Kidney epithelial cell (primary cell): ENCODE results near the gene SUMO1. TPM values are rescaled to one million over a fixed set of nuclear protein-coding genes. Genes with fewer than 3 reads are reported as not detected.

Experiments used
- DNase-seq: peaks from one replicate; pipeline ENCODE4 v3.0.0-alpha.2; 2010; ENCODE audit warnings: low read depth
- H3K27me3 ChIP-seq: 2 replicates; pipeline ENCODE4 v1.6.0; 2011; ENCODE audit warnings: low read length; ENCODE audit not compliant: control insufficient read depth, insufficient read depth
- H3K36me3 ChIP-seq: 2 replicates; pipeline ENCODE4 v1.5.1; 2011; ENCODE audit warnings: low read length; ENCODE audit not compliant: control insufficient read depth, insufficient read depth
- H3K4me3 ChIP-seq: 2 replicates; pipeline ENCODE4 v1.5.1; 2011; ENCODE audit warnings: low read depth, mild to moderate bottlenecking, control low read depth, low read length
- total RNA-seq: library from RNA; depleted of rRNA; stranded (reverse); fragments of >200 nt; gene quantifications from 2 replicates; pipeline ENCODE4 v1.2.3, GENCODE V29; 2015
- TF ChIP-seq, protein P1 (sequence below): IDR thresholded peaks from 2 replicates; pipeline ENCODE4 v1.5.1; 2011; ENCODE audit warnings: mild to moderate bottlenecking, moderate library complexity, low read length, control low read depth, inconsistent platforms; ENCODE audit not compliant: insufficient read depth, poor library complexity, severe bottlenecking

SUMO1 gene
- total RNA-seq, 1 donor from 2014 or later: 89.9 TPM

DNA sequence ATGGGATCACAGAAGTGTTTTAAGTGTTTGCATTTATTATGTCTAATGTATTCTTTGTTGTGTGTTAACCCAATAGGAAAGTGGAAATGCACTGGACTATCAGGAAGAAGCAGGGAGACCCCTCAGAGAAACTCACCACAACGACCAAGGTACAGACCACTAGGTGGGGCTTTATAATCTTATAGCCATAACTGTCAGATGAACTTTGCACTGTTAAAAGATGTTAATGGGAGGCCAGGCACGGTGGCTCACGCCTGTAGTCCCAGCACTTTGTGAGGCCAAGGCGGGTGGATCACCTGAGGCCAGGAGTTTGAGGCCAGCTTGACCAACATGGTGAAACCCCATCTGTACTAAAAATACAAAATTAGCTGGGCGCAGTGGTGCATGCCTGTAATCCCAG, 73.2 kb downstream of the SUMO1 start:
- H3K36me3 ChIP-seq: no peaks in the 10 kb centered on the region
- no peak overlapping the region for H3K4me3 ChIP-seq
- no peak for DNase-seq
- TF ChIP-seq, protein P1, sequence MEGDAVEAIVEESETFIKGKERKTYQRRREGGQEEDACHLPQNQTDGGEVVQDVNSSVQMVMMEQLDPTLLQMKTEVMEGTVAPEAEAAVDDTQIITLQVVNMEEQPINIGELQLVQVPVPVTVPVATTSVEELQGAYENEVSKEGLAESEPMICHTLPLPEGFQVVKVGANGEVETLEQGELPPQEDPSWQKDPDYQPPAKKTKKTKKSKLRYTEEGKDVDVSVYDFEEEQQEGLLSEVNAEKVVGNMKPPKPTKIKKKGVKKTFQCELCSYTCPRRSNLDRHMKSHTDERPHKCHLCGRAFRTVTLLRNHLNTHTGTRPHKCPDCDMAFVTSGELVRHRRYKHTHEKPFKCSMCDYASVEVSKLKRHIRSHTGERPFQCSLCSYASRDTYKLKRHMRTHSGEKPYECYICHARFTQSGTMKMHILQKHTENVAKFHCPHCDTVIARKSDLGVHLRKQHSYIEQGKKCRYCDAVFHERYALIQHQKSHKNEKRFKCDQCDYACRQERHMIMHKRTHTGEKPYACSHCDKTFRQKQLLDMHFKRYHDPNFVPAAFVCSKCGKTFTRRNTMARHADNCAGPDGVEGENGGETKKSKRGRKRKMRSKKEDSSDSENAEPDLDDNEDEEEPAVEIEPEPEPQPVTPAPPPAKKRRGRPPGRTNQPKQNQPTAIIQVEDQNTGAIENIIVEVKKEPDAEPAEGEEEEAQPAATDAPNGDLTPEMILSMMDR: no peak
- no peaks in the 10 kb centered on the region for H3K27me3 ChIP-seq

DNA sequence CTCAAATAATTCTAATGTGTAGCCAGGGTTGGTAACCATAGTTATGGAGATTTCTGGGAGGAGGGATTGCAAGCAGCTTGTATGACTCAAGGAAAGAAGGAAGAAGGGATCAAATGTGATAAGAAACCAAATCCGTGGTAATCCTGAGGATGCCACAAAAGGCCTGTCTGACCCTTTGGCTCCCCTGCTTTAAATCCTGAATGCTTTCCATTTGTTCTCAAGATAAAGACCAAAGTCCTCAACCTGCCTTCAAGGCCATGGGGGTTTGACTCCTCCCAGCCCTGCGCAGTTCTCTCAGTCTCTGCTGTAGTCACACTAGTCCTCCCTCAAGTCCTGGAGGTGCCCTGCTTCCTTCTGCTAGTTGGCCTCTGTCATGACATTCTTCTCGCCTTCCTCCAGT, 74.0 kb downstream of the SUMO1 start:
- Histone ChIP-seq H3K36me3 (no peaks in the 10 kb centered on the region), H3K4me3 (no peak overlapping the region), H3K27me3 (no peaks in the 10 kb centered on the region)
- no peak for DNase-seq
- TF ChIP-seq, protein P1: no peak

- no peak for DNase-seq
- Histone ChIP-seq H3K4me3 (no peak overlapping the region), H3K36me3 (no peaks in the 10 kb centered on the region), H3K27me3 (no peaks in the 10 kb centered on the region)
- TF ChIP-seq, protein P1: no peak
These were observed 77.1 kb downstream of the SUMO1 start for GRCh38 chr2:202161151-202161835.

DNA sequence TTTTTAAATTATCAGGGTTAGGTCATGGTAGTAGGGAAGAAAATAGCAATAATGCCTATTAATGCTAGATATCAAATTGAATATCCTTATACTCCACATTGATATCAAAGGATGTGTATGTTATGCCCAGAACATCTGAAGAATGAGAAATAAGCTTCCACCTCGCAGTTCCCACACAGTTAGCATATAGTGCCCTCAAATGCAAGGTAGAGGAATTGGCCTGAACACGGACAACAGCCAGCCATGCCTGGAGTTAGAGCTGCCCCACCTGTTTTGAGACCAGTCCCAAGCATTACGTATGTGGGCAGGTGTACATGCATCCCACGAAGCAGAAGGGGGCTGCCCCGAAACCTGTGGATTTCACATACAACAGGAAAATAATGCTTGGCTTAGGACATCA, 79.6 kb downstream of the SUMO1 start:
- Histone ChIP-seq H3K4me3 (no peak overlapping the region), H3K27me3 (no peaks in the 10 kb centered on the region), H3K36me3 (no peaks in the 10 kb centered on the region)
- TF ChIP-seq, protein P1: peak; percentile 28
- DNase-seq: no peak

- TF ChIP-seq, protein P1: no peak
- H3K36me3 ChIP-seq: no peaks in the 10 kb centered on the region
- H3K4me3 ChIP-seq: no peak overlapping the region
- no peaks in the 10 kb centered on the region for H3K27me3 ChIP-seq
- DNase-seq: no peak
These were observed 81.0 kb downstream of the SUMO1 start for GRCh38 chr2:202157211-202157990.

Other genes with a start within 250 kb of the SUMO1 start
- gene FZD7, start 204.7 kb downstream of the SUMO1 start, total RNA-seq: 13.5 and 14.5 TPM in 2 replicates
- not detected in 2 replicates for gene KIAA2012, start 165.3 kb downstream of the SUMO1 start, total RNA-seq
- 70.6 and 75.2 TPM in 2 replicates for gene NOP58, start 27.2 kb upstream of the SUMO1 start, total RNA-seq
- gene BMPR2, start 137.7 kb upstream of the SUMO1 start, total RNA-seq: 44.8 and 46.3 TPM in 2 replicates